RWPE1 (cell line): ENCODE results near the gene CALCOCO1.

Experiments
- CTCF ChIA-PET: fragments of 350-600 bp; sonication (Branson Sonifier 250); formaldehyde crosslinking; extraction: SDS; loops from one replicate; lab custom pipeline; 2021; lab: Yijun Ruan, JAX
- POLR2A ChIA-PET: fragments of 400-600 bp; formaldehyde crosslinking; extraction: SDS; loops from one replicate; lab custom pipeline; 2020; ENCODE audit warnings: antibody characterized with exemption; ENCODE audit not compliant: low non-redundant PET; lab: Yijun Ruan, JAX
- DNase-seq: peaks from one replicate; pipeline ENCODE4 v3.0.0; 2012; ENCODE audit warnings: low spot score
- H3K27ac ChIP-seq: fragments of 450-650 bp; 2 replicates; pipeline ENCODE4 v1.5.1; 2017
- CTCF ChIP-seq: fragments of 450-650 bp; conservative IDR thresholded peaks from 2 replicates; pipeline ENCODE4 v1.5.1; 2017; ENCODE audit warnings: low read depth, mild to moderate bottlenecking

CALCOCO1 gene

GRCh38 chr12:53758081-53758729 lies 31.0 kb upstream of the CALCOCO1 start:
- CTCF ChIA-PET = interaction anchor here (1.0 to 3.0 kb wide), 3 partner anchors 12 to 197 kb away, joined by 3 to 18 read pairs (median 4); partner anchors contain the start of gene HOXC12
- no peak for TF ChIP-seq CTCF
- no peak overlapping the region for H3K27ac ChIP-seq
- DNase-seq = no peak
- POLR2A ChIA-PET = no interaction called here

DNA sequence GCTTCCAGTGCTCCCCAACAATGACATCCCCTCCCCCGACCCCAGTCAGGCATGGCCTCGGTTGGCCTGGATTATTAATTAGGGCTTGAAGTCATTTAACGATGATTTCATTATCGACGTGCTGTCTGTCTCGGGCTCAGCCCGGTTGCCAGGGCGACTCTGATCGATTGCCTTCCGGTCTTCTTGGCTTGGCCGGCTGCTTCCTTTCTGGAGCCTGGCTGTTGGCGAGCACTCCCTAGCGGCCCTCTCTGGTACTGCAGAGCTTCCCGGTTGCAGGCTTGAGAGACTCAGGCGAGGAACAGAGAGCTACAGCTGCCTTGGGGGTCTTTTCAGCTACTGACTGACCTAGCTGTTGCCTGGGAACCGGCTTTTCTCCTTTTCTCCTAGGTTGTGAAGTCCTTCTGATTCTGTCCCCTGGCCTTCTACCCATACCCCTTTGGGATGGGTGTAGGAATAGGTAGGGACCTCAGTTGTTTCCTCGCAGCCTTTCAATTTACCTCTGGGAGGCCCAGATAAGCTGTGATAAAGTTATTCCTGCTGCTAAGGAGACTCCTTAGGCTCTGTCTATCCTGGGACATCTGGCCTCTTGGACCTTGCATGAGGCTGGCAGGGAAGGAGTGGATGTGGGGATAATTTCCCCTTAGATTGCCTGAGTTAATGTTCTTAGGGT lies 30.0 kb upstream of the CALCOCO1 start:
- ChIA-PET POLR2A (no interaction called here), CTCF (interaction anchor here (0.6 to 3.0 kb wide), 11 partner anchors 8 to 251 kb away, joined by 3 to 18 read pairs (median 4); partner anchors contain the start of genes HOXC12 and HOXC13)
- TF ChIP-seq CTCF = peak; percentile 42
- no peak for DNase-seq
- no peak overlapping the region for H3K27ac ChIP-seq

DNA sequence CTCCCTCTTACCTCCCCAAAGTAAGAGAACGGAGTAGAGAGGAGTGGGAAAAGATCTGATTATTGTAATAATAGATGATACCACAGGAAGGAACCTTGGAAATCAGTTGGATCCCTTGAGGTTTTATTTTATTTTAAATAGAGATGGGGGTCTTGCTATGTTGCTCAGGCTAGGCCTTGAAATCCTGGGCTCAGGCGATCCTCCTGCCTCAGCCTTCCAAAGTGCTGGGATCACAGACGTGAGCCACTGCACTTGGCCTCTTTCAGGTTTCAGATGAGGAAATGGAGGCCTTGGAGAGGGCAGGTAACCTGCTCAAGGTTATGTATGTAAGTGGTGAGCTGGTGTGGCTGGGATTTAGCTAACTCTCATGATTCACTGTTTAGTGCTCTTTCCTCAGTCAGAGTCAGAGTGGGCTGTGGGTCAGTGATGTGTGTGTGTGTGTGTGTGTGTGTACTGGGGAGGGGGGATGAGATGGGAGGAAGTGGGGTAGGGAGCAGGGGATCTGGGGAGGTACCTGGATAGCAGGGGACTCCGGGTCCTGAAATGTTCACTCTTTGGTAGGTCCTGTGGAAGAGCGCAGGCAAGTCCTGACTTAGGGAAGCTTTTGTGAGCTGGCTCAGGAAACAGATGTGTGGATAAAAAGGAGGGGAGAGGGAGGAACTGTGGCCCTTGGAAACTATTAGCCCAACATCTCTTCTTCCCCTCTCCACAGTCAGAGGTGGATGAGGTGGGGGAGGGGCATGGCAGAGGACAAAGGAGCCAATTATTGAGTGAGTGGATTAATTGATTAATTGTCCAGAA lies 29.2 kb upstream of the CALCOCO1 start:
- TF ChIP-seq CTCF = no peak
- no peak overlapping the region for H3K27ac ChIP-seq
- no peak for DNase-seq
- ChIA-PET POLR2A (no interaction called here), CTCF (interaction anchor here (0.7 to 3.0 kb wide), 5 partner anchors 9 to 62 kb away, joined by 3 to 18 read pairs (median 5); no protein-coding TSS in a partner anchor)

DNA sequence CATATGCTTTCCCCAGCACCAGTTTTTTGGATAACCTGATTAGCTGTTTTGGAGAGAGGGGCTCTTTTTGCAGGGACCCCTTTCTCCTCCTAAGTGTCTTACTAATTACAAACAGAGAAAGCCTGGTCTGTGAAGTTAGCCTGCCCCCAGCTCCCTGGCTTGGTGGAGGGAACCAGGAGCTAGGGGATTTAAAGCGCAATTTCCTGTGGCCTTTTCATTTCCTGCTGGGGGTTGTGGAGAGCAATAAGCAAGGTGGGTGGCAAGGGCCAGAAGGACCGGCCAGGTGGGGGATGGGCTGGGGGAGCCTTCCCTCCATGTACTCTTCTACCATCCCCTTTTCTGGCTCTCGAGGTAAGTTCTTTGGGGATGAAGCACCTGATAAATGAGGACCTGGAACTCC lies 28.6 kb upstream of the CALCOCO1 start:
- DNase-seq = no peak
- CTCF ChIA-PET = interaction anchor here (3.0 kb wide), 1 partner anchor 10 kb away, joined by 18 read pairs; no protein-coding TSS in a partner anchor
- POLR2A ChIA-PET = no interaction called here
- no peak overlapping the region for H3K27ac ChIP-seq
- TF ChIP-seq CTCF = no peak

DNA sequence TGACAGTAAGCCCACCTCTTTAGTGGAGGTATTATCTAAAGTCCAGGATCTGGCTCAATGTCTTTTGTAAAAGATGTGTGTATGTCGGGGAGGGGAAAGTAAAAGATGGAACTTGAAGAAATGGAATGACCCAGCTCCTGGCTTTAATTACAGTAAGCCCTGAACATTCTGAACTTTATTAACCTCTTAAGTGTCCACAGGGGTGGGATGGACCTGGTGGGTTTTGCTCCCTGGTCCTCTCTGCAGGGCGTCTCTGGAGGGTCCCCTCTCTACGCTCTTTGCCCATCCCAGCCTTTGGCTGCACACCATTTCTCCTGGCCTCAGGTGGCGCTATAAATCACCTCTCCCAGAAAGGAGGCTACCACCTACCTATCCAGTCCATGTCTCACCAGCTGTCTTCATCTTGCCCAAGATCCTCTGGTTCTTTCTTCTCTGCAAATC lies 28.2 kb upstream of the CALCOCO1 start:
- POLR2A ChIA-PET = no interaction called here
- no peak for TF ChIP-seq CTCF
- DNase-seq = no peak
- no peak overlapping the region for H3K27ac ChIP-seq
- CTCF ChIA-PET = interaction anchor here (3.0 kb wide), 1 partner anchor 9 kb away, joined by 18 read pairs; no protein-coding TSS in a partner anchor
